Liver (tissue), 9 donors: ENCODE data around the gene ARMC12. TPM values are rescaled to one million over a fixed set of nuclear protein-coding genes. Genes with fewer than 3 reads are reported as not detected.
A peak's percentile ranks its signal among the peaks of the same experiment; 100 is the strongest.

ENCODE experiments used
- DNase-seq: peaks from one replicate; pipeline ENCODE4 v3.0.0-alpha.2; 2017; ENCODE audit warnings: low spot score
- H3K27ac ChIP-seq, 2 donors: one replicate each; pipeline ENCODE4 v1.7.0; 2013; ENCODE audit warnings: inconsistent platforms in 2 of 2, low read length in 2 of 2, control low read depth in 1 of 2, low read depth in 1 of 2, mild to moderate bottlenecking in 1 of 2
- H3K27me3 ChIP-seq, 4 donors: one replicate each; pipeline versions ENCODE4 v1.6.1 to v1.7.0; 2013; ENCODE audit warnings: low read length in 3 of 4, inconsistent platforms in 1 of 4, mild to moderate bottlenecking in 1 of 4, moderate library complexity in 1 of 4; ENCODE audit not compliant: control insufficient read depth in 4 of 4, insufficient read depth in 4 of 4
- H3K36me3 ChIP-seq, 4 donors: one replicate each; pipeline versions ENCODE4 v1.6.1 to v1.7.0; 2013; ENCODE audit warnings: low read length in 3 of 4, mild to moderate bottlenecking in 3 of 4, low read depth in 1 of 4, moderate library complexity in 1 of 4; ENCODE audit not compliant: control insufficient read depth in 4 of 4, insufficient read depth in 3 of 4
- H3K4me1 ChIP-seq, 4 donors: one replicate each; pipeline versions ENCODE4 v1.6.1 to v1.7.0; 2013; ENCODE audit warnings: low read length in 3 of 4, mild to moderate bottlenecking in 3 of 4, moderate library complexity in 1 of 4; ENCODE audit not compliant: control insufficient read depth in 4 of 4, insufficient read depth in 4 of 4
- H3K4me3 ChIP-seq, 3 donors: one replicate each; pipeline versions ENCODE4 v1.6.1 to v1.7.0; 2013; ENCODE audit warnings: low read length in 3 of 3, control low read depth in 1 of 3, low read depth in 1 of 3, mild to moderate bottlenecking in 1 of 3
- H3K9ac ChIP-seq, 2 donors: one replicate each; pipeline ENCODE4 v1.7.0; 2013; ENCODE audit warnings: low read length in 2 of 2, mild to moderate bottlenecking in 2 of 2, moderate library complexity in 2 of 2, control low read depth in 1 of 2, low read depth in 1 of 2
- H3K9me3 ChIP-seq, 4 donors: one replicate each; pipeline versions ENCODE4 v1.6.1 to v1.7.0; 2013; ENCODE audit warnings: low read length in 3 of 4; ENCODE audit not compliant: control insufficient read depth in 4 of 4
- EGR1 ChIP-seq, 2 donors: IDR thresholded peaks; 2 replicates each; pipeline ENCODE4 v1.6.1; 2016 to 2018; ENCODE audit warnings: antibody characterized with exemption in 2 of 2, low read depth in 2 of 2
- FOXA1 ChIP-seq: IDR thresholded peaks from 2 replicates; pipeline ENCODE4 v1.6.1; 2016; ENCODE audit warnings: antibody characterized with exemption
- FOXA2 ChIP-seq: IDR thresholded peaks from 2 replicates; pipeline ENCODE4 v1.6.1; 2016; ENCODE audit warnings: antibody characterized with exemption
- GABPA ChIP-seq, 2 donors: IDR thresholded peaks in 1 of 2; conservative IDR thresholded peaks in 1 of 2; 2 replicates each; pipeline ENCODE4 v1.6.1; 2016; ENCODE audit warnings: antibody characterized with exemption in 2 of 2, mild to moderate bottlenecking in 1 of 2, moderate library complexity in 1 of 2
- HNF4A ChIP-seq, 2 donors: conservative IDR thresholded peaks; 2 replicates each; pipeline ENCODE4 v1.6.1; 2016; ENCODE audit warnings: antibody characterized with exemption in 2 of 2, mild to moderate bottlenecking in 2 of 2
- HNF4G ChIP-seq: IDR thresholded peaks from 2 replicates; pipeline ENCODE4 v1.6.1; 2016; ENCODE audit warnings: antibody characterized with exemption
- JUND ChIP-seq, 2 donors: IDR thresholded peaks; 2 replicates each; pipeline ENCODE4 v1.6.1; 2016; ENCODE audit warnings: antibody characterized with exemption in 2 of 2
- NR2F2 ChIP-seq: IDR thresholded peaks from 2 replicates; pipeline ENCODE4 v1.6.1; 2016; ENCODE audit warnings: antibody characterized with exemption
- RAD21 ChIP-seq, 2 donors: IDR thresholded peaks; 2 replicates each; pipeline ENCODE4 v1.6.1; 2016; ENCODE audit warnings: antibody characterized with exemption in 2 of 2, mild to moderate bottlenecking in 2 of 2
- RXRA ChIP-seq, 2 donors: IDR thresholded peaks; 2 replicates each; pipeline ENCODE4 v1.6.1; 2017 to 2018; ENCODE audit warnings: antibody characterized with exemption in 2 of 2, mild to moderate bottlenecking in 1 of 2
- SP1 ChIP-seq: IDR thresholded peaks from 2 replicates; pipeline ENCODE4 v1.6.1; 2018; ENCODE audit warnings: antibody characterized with exemption, mild to moderate bottlenecking
- TAF1 ChIP-seq: conservative IDR thresholded peaks from 2 replicates; pipeline ENCODE4 v1.6.1; 2016; ENCODE audit warnings: antibody characterized with exemption, mild to moderate bottlenecking
- YY1 ChIP-seq: IDR thresholded peaks from 2 replicates; pipeline ENCODE4 v1.6.1; 2016; ENCODE audit warnings: antibody characterized with exemption, mild to moderate bottlenecking
- WGBS: extraction: QIAGEN DNeasy Blood & Tissue Kit; methylation state at CpG from one replicate; pipeline ENCODE4 v1.1.7; 2013; 5-methylcytosine and 5-hydroxymethylcytosine counted together
- polyA plus RNA-seq, 2 donors: library from polyadenylated mRNA; stranded (reverse) in 1 of 2; unstranded in 1 of 2; fragments of 200-250 nt in 1 of 2; fragments of >200 nt in 1 of 2; fragmentation: Nextera tagmentation in 1 of 2; extraction: Ambion mirVana in 1 of 2; gene quantifications; one replicate each; pipeline versions ENCODE4 v1.2.1 to v1.2.3, GENCODE V29; 2013 to 2015
- total RNA-seq, 2 donors: library from RNA; depleted of rRNA; stranded (reverse); fragments of >200 nt; gene quantifications; one replicate each; pipeline ENCODE4 v1.2.3, GENCODE V29; 2014
- TF ChIP-seq, protein P1 (sequence below): IDR thresholded peaks from 2 replicates; pipeline ENCODE4 v1.6.1; 2016; ENCODE audit warnings: antibody characterized with exemption
- TF ChIP-seq, protein P2 (sequence below): IDR thresholded peaks from 2 replicates; pipeline ENCODE4 v1.6.1; 2016; ENCODE audit warnings: antibody characterized with exemption, mild to moderate bottlenecking
- TF ChIP-seq, protein P3 (sequence below): IDR thresholded peaks from 2 replicates; pipeline ENCODE4 v1.6.1; 2016; ENCODE audit warnings: antibody characterized with exemption
- TF ChIP-seq, protein P4 (sequence below): fragments of 150-350 bp; IDR thresholded peaks from 2 replicates; pipeline ENCODE4 v1.5.1; 2017; ENCODE audit warnings: improper control_type of control experiment, low read depth, low read length; ENCODE audit not compliant: missing input control
- TF ChIP-seq, protein P5 (sequence below): IDR thresholded peaks from 2 replicates; pipeline ENCODE4 v1.6.1; 2016; ENCODE audit warnings: antibody characterized with exemption
- donor health status: healthy.
- donor health status: healthy.
- donor health status: healthy.
- donor health status: healthy.
- donor health status: healthy.

ARMC12 gene
- total and polyA plus RNA-seq, 4 donors, result 0.42 to 0.64 (median 0.43) TPM; not detected in 1

DNA sequence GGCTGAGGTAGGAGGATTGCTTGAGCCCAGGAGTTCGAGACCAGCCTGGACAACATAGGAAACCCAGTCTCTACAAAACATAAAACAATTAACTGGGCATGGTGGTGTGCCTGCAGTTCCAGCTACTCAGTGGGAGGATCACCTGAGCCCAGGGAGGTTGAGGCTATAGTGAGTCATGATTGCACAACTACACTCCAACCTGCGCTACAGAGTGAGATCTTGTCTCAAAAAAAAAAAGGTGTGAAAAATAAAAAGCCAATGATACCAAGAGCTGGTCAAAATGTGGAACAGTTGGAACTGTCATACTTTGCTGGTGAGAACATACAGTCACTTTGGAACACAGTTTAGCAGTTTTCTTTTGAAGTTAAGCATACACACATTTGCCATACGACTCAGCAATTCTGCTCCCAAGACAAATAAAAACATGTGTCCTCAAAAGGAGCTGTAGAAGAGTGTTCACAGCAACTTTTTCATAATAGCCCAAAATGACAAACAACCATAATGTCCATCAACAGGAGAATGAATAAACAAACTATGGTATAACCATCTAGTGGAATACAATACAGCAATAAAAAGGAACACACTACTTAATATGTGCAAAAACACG is 26.5 kb upstream of the ARMC12 start:
- whole genome bisulfite sequencing, result 72% methylated on average over 4 of the region's 4 CpGs
- TF ChIP-seq SP1, result peak; percentile 18
- TF ChIP-seq JUND (IDR thresholded peaks at IDR 0.05), result peak; percentile 69 to 90
- TF ChIP-seq RXRA (IDR thresholded peaks at IDR 0.05), result peak in 1 of 2 donors; percentile 8
- no peak for TF ChIP-seq HNF4G
- Histone ChIP-seq H3K4me1 (no peaks in the 10 kb centered on the region), H3K27ac (no peak overlapping the region), H3K4me3 (no peak overlapping the region), H3K27me3 (no peaks in the 10 kb centered on the region), H3K9me3 (no peaks in the 10 kb centered on the region), H3K36me3 (peaks cover 0 to 4% (median 0%) of the 10 kb centered on the region in 4 donors), H3K9ac (no peak overlapping the region)
- DNase-seq, result no peak

DNA sequence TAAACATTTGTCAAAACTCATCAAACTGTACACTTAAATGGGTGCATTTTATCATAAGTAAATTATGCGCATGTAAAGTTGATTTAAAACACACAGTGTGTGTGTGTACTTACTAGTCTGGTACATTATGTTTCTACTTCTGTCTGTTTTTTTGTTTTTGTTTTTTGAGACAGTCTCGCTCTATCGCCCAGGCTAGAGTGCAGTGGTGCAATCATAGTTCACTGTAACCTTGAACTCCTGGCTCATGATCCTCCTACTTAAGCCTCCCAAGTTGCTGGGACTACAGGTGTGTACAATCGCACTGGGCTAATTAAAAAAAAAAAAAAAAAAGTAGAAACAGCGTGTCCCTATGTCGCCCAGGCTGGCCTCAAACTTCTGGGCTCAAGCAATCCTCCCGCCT is 25.1 kb upstream of the ARMC12 start:
- H3K9me3 ChIP-seq, result no peaks in the 10 kb centered on the region
- H3K27ac ChIP-seq, result no peak overlapping the region
- H3K4me3 ChIP-seq, result no peak overlapping the region
- no peak overlapping the region for H3K9ac ChIP-seq
- DNase-seq, result no peak
- H3K27me3 ChIP-seq, result no peaks in the 10 kb centered on the region
- TF ChIP-seq RXRA (IDR thresholded peaks at IDR 0.05) (peak; percentile 44 to 69), HNF4A (conservative IDR thresholded peaks at IDR 0.05) (peak; percentile 38 to 53), SP1 (peak; percentile 63), EGR1 (IDR thresholded peaks at IDR 0.05; ENCODE audit: low read depth in 2 of 2) (no peak)
- TF ChIP-seq, protein P1, sequence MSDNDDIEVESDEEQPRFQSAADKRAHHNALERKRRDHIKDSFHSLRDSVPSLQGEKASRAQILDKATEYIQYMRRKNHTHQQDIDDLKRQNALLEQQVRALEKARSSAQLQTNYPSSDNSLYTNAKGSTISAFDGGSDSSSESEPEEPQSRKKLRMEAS, result no peak
- WGBS, result 69% methylated on average over 7 of the region's 7 CpGs
- no peaks in the 10 kb centered on the region for H3K4me1 ChIP-seq
- peaks cover 0 to 4% (median 0%) of the 10 kb centered on the region in 4 donors for H3K36me3 ChIP-seq

DNA sequence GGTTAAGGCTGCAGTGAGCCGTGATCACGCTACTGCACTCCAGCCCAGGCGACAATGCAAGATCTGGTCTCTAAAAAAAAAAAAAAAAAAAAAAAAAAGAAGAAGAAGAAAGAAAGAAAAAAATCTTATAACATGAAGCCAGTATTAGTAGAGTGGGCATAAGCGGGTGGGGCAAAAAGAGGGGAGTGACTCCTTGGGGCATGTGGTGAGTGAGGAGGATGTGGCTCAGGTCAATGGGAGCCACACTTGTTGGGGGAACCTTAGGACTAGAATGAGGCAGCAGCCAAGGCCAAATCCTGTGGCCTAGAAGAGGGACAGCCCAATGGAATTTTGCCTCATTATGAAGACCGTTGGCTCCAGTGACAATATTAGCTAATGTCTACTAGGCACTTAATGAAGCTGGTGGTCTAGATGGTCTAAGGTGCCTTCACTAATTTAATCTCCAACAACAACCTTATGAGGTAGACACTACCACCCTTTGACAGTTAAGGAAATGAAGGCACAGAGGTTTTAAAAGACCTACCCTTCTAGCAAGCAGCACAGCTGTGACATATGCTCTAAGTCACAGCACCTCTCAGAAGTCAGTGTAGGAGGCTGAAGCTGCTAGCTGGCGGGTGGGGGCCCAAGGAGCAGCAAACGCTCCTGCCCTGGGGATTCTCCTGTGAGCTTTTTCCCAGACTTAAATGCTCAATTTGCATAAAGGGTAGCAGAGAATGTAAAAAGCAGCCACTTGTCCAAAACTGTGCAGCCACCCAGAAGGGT is 23.6 kb upstream of the ARMC12 start:
- no peak overlapping the region for H3K27ac ChIP-seq
- no peak overlapping the region for H3K9ac ChIP-seq
- H3K9me3 ChIP-seq, result no peaks in the 10 kb centered on the region
- no peaks in the 10 kb centered on the region for H3K27me3 ChIP-seq
- H3K4me3 ChIP-seq, result no peak overlapping the region
- no peak for DNase-seq
- TF ChIP-seq YY1 (no peak), NR2F2 (no peak), HNF4G (no peak), FOXA1 (no peak), TAF1 (no peak), SP1 (no peak), HNF4A (conservative IDR thresholded peaks at IDR 0.05) (no peak), RAD21 (IDR thresholded peaks at IDR 0.05) (no peak), JUND (IDR thresholded peaks at IDR 0.05) (no peak), FOXA2 (no peak), GABPA (IDR thresholded peaks at IDR 0.05 in 1 of 2, conservative IDR thresholded peaks at IDR 0.05 in 1 of 2) (no peak), RXRA (IDR thresholded peaks at IDR 0.05) (no peak), EGR1 (IDR thresholded peaks at IDR 0.05; ENCODE audit: low read depth in 2 of 2) (no peak)
- TF ChIP-seq, protein P2, sequence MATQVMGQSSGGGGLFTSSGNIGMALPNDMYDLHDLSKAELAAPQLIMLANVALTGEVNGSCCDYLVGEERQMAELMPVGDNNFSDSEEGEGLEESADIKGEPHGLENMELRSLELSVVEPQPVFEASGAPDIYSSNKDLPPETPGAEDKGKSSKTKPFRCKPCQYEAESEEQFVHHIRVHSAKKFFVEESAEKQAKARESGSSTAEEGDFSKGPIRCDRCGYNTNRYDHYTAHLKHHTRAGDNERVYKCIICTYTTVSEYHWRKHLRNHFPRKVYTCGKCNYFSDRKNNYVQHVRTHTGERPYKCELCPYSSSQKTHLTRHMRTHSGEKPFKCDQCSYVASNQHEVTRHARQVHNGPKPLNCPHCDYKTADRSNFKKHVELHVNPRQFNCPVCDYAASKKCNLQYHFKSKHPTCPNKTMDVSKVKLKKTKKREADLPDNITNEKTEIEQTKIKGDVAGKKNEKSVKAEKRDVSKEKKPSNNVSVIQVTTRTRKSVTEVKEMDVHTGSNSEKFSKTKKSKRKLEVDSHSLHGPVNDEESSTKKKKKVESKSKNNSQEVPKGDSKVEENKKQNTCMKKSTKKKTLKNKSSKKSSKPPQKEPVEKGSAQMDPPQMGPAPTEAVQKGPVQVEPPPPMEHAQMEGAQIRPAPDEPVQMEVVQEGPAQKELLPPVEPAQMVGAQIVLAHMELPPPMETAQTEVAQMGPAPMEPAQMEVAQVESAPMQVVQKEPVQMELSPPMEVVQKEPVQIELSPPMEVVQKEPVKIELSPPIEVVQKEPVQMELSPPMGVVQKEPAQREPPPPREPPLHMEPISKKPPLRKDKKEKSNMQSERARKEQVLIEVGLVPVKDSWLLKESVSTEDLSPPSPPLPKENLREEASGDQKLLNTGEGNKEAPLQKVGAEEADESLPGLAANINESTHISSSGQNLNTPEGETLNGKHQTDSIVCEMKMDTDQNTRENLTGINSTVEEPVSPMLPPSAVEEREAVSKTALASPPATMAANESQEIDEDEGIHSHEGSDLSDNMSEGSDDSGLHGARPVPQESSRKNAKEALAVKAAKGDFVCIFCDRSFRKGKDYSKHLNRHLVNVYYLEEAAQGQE, result no peak
- TF ChIP-seq, protein P3, sequence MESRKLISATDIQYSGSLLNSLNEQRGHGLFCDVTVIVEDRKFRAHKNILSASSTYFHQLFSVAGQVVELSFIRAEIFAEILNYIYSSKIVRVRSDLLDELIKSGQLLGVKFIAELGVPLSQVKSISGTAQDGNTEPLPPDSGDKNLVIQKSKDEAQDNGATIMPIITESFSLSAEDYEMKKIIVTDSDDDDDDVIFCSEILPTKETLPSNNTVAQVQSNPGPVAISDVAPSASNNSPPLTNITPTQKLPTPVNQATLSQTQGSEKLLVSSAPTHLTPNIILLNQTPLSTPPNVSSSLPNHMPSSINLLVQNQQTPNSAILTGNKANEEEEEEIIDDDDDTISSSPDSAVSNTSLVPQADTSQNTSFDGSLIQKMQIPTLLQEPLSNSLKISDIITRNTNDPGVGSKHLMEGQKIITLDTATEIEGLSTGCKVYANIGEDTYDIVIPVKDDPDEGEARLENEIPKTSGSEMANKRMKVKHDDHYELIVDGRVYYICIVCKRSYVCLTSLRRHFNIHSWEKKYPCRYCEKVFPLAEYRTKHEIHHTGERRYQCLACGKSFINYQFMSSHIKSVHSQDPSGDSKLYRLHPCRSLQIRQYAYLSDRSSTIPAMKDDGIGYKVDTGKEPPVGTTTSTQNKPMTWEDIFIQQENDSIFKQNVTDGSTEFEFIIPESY, result no peak
- TF ChIP-seq, protein P4, sequence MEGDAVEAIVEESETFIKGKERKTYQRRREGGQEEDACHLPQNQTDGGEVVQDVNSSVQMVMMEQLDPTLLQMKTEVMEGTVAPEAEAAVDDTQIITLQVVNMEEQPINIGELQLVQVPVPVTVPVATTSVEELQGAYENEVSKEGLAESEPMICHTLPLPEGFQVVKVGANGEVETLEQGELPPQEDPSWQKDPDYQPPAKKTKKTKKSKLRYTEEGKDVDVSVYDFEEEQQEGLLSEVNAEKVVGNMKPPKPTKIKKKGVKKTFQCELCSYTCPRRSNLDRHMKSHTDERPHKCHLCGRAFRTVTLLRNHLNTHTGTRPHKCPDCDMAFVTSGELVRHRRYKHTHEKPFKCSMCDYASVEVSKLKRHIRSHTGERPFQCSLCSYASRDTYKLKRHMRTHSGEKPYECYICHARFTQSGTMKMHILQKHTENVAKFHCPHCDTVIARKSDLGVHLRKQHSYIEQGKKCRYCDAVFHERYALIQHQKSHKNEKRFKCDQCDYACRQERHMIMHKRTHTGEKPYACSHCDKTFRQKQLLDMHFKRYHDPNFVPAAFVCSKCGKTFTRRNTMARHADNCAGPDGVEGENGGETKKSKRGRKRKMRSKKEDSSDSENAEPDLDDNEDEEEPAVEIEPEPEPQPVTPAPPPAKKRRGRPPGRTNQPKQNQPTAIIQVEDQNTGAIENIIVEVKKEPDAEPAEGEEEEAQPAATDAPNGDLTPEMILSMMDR, result no peak
- TF ChIP-seq, protein P1, result no peak
- TF ChIP-seq, protein P5, sequence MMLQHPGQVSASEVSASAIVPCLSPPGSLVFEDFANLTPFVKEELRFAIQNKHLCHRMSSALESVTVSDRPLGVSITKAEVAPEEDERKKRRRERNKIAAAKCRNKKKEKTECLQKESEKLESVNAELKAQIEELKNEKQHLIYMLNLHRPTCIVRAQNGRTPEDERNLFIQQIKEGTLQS, result no peak
- H3K36me3 ChIP-seq, result peaks cover 0 to 4% (median 0%) of the 10 kb centered on the region in 4 donors
- 94% methylated on average over 7 of the region's 7 CpGs for WGBS
- no peaks in the 10 kb centered on the region for H3K4me1 ChIP-seq
